Stimulated activated CD4-positive, alpha-beta T cell treated with anti-CD3 and anti-CD28 coated beads, Interleukin-1b, Interleukin-23, amount 100 ng/mL, for 1 hour (primary cell): ENCODE measurements around the gene ADGRG1.

Experiments used
- DNase-seq, 2 donors: peaks; one replicate each; pipeline ENCODE4 v3.0.0-alpha.2; 2020; ENCODE audit warnings: low read depth in 2 of 2

The ADGRG1 gene

DNA sequence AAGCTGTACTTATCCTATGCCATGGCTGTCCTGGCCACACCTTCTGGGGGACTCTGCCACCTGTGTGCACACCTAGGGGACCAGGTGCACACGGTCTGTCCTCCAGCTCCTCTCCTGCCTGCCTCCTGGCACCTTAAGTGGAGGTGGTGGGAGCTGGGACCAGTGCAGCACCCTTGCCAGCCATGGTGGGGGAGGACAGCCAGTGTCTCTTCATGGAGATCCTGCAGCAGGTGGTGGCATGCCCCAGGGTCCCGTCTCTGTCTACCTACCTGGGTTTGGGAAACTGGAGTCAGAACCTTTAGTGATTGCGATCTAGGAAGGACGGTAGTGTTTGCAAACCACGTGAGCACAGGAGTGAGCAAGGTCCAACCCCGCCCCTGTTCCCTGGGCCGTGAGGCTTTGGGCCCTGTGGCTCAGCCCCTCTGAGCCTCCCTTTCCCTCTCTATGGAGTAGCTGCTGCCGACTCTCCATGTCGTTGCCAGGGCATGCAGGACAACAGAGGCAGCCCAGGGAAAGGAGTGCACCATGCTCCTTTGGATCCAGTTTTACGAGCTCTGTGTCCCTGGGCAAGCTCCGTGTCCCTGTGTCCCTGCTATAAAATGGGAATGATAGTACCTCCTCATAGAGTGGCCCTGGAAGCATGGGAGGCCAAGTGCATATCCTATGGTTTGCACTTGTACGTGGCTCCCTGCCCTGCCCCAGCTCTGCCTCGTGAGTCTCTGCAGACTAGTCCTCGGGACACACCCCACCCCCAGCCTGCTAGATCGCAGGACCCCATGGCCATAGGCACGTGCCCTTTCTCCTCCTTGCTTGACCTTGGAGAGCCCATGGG is 7.1 kb downstream of the ADGRG1 start:
- no peak for DNase-seq

DNA sequence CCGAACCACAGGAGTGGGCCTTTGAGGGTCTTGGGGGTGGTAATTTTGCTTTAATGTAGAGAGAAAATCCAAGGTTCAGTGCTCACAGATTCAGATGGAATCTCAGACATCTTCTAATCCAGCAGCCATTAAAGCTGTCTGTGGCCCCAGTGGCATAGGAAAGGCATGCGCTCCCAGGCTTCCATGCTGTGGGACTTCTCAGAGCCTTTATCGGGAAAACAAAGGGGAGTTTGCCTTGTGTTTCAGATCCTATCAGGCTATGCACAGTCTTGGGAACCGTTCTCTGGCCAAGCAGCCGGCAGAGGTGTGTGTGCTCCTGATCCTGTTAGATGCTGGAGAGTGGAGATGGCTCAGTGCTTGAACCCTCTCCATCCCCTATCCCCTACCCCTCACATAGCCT is 7.8 kb downstream of the ADGRG1 start:
- no peak for DNase-seq

DNA sequence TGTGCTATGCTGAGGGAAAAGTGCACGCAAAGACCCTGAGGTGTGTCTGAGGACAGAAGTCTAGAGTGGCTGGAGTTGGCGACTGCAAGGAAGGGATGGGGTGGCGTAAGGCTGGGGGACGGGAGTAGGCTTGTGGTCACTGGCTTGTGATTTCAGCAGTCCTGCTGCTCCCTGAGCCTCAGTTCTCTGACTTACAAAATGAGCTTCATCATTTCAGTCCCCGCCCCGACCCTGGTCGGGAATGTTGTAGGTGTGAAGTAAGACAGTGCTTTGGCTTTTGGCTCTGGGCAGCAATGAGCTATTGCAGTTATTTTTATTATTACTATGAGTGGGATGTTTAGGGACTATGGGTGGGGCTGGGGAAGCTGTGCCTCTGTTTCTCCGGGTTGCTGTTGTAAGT is 8.6 kb downstream of the ADGRG1 start:
- no peak for DNase-seq

DNA sequence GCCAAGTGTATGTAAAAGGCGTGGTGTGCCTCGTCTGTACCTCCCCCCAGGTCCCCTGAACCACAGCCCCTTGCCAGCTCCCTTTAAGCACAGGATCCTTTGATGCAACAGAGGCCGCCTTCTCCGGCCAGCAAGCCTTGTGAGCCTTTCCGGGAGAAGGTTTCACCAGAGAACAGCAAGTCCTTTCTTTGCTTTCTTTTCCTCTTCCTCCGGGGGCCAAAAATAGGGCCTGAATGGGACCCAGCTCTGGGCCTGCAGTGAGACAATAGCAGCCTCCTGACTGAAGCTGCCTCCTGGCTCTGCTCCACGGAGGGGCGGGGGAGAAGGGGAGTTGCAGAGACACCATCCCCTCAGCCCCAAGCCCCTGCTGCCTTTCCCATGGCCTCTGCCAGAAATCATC is 9.0 kb downstream of the ADGRG1 start:
- DNase-seq = no peak

DNA sequence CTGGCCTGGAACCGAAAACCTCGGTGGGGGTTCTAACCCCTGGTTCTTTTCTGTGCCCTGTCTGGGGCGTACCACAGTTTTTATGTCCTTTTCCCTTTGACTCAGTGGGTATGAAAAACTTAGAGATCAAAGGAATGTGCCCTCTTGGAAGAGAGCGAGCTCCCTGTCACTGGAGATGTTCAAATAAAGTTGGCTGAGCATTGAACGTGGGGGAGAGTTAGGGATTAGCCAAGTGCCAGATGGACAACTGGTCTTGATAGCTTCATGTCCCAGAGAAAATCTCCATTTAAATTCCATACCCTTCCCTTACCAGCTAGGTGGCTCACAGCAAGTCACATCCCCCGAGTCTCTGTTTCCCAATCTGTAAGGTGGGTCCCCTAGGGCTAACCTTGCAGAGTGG is 9.5 kb downstream of the ADGRG1 start:
- no peak for DNase-seq

DNA sequence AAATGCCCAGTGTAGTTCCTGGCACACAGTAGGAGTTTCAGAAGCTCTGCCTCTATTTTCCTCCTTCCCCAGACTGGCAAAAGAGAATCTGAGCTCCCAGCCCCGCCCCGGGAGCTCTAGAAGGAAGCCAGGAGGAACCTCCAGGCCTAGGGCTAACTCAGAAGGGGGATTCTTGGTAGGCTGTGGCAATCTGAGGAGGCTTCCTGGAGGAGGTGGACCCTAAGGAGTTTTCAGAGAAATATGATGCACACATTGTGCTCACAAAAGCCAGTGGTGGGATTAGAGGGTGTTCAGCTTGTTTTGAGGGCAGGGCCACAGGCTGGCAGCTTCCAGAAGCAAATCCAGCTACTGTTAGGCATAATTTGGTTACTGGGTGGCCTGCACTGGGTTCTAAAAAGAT is 10.0 kb downstream of the ADGRG1 start:
- no peak for DNase-seq

DNA sequence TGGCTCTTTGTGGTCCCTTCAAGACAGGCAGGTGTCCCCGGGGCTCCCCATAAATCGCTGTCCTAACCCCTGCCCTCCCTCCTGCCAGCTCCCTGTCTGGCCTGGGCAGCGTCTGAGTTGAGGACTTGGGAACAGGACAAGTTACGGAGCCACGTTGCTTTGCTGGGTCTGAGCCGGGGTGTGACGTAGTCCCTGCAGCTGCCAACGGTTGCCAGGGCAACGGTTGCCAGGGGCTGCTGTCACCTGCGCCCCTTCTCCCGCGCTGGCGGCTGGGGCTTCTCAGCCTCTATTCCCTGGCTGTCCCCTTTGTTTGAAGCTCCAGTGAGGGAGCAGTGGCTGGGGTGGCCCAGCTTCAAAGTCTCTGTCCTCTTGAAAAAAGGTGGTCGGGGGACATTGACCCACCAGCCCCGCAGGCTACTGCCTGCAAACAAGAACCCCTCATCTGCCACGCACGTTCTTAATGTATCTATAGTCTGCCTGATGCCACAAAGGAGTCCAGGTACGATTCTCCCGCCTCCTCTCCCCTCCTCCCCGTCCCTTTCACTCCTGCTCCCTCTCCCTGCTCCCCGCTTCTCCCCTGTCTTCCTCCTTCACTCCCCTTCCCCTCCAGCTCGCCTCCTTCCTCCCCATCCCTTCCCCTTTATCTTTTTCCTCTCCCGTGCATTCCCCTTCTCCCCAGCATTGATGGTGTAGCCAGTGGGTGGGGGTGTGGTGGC is 10.9 kb downstream of the ADGRG1 start:
- DNase-seq = no peak

DNA sequence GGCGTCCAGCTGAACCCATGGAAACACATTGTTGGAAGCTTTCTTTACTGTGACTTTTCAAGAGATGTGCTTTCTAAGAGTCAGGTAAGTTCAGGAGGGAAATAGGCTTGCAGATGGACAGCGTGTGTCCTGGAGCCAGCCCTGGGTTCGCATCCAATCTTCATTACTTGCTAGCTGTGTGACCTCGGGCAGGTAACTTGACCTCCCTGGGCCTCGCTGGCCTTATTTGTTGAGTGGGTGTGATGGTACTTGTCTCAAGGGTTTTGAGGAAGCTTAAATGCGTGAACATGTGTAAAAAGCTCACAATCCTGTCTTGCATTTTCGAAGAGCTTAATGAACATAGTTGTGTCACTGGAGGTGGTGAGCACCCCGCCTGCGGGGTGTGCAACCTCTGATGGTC is 11.8 kb downstream of the ADGRG1 start:
- DNase-seq = no peak

DNA sequence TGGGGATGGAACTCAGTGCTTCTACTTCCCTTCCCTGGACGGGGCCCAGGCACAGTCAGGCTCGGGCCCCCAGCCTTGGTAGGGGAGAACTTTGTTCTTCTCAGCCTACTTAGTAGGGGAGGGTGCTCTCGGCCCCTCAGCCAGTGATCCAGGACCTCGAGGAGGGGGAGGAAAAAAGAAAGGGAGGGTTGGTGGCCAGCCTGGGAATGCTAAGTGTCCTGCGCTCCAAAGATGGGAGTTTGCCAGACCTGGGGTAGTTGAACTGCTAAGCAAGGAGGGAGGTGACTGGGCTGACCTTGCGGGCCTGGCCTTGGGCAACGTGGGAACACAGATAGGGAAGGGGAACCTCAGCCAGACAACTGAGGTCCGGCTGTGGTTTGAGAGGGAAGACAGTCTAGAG is 12.2 kb downstream of the ADGRG1 start:
- no peak for DNase-seq

DNA sequence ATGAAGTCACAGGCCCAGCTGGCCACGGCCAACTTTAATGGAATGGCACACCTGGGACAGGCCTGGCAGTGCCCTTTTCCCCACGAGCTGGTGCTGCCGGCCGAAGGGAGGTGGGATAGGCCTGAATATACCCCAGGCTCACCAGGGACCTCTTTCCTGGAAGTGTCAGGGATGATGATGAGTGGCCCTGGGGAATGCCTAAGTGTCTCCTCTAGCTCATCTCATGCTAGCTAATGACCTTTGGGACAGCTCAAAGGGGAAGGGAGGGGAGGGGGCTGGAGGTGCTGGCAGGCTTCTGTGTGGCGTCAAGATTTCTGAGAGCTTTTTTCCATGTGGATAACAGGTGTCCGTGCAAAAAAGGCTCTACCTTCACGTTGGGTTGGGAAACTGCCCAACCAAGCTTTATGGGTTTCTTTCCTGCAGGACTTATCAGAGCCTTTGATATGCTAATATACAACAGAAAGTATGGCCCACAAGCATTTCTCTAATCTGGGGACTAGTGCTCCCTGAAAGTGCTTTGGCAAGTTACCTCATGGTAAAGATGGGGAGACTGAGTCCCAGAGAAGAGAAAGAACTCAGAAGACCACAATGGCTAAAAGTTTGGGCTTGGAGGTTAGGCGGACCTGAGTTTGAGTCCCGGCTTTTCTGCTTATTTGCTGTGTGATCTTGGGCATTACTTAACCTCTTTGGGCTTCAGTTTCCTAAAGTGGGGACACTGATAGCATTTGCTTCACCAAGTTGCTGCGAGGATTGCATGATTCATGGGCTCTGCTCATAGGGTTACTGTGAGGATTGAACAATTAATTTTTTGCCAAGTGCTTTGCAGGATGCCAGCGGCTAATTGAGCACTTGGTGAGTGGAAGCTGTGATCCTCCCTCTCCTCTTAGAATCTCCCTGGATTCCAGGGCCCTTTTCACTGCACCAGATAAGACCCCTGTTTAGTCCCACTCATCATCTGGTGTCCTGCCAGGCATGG is 14.0 kb downstream of the ADGRG1 start:
- no peak for DNase-seq

DNA sequence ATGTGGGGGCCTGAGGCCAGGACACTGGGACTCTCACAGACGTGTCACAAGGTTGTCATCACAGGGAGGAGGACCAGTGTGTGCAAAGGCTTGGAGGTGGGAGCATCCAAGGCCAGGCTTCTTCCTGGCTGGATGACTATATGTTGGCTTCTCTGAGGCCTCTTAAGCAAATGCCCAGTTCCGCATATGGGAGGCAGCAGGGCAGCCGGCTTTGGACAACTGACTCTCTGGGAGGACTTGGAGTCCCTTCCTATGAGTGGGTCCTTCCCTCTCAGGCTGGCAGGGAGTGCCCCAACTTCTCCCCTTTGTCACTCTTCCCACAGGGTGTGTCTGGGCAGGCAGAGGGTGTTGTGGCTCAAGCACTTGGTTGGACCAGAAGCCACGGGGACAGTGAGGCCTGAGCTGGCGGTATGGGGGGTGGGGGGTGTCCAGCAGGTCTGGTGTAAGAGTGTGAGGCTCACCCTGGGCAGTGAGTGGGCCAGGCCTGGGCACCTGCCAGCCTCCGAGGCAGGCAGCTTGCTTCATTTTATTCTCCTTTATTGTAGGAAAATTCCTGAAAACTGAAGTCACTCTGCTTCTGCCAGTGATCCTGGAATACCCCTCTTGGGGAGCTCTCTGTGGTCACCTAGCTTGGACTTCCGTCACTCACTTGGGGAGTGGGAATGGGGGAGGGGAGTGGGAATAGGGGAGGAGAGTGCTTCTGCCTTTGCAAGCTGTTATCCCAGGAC is 14.9 kb downstream of the ADGRG1 start:
- DNase-seq = no peak

DNA sequence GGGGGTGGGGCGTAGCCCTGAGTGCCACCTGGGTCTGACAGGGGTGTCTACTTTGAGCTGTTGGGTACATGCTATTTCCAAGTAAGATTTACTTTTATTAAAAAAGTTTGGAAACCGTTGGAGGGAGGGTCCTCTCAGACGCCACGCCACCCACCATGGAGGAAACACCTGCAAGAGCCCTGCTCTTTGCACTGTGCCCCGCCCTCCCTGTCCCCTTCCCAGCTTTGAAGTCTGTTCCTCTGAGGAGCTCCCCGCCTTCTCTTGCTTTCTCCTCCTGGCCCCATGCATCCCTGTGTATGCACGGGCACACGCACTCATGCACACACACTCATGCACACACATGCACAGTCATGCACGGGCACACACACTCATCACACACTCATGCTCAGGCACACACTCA is 15.5 kb downstream of the ADGRG1 start:
- DNase-seq = no peak

DNA sequence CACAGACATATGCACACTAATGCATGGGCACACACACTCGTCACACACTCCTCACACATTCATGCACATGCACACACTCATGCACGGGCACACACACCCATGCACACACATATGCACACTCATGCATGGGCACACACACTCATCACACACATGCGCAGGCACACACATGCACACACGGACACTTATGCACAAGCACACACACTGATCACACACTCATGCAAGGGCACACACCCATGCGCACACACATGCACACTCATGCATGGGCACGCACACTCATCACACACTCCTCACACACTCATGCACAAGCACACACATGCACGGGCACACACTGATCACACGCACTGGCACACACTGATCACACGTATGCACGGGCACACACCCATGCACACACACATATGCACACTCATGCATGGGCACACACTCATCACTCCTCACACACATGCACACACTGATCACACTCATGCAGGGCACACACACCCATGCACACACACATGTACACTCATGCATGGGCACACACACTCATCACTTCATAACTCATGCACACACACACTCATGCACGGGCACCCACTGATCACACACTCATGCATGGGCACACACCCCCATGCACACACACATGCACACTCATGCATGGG is 16.1 kb downstream of the ADGRG1 start:
- no peak for DNase-seq

DNA sequence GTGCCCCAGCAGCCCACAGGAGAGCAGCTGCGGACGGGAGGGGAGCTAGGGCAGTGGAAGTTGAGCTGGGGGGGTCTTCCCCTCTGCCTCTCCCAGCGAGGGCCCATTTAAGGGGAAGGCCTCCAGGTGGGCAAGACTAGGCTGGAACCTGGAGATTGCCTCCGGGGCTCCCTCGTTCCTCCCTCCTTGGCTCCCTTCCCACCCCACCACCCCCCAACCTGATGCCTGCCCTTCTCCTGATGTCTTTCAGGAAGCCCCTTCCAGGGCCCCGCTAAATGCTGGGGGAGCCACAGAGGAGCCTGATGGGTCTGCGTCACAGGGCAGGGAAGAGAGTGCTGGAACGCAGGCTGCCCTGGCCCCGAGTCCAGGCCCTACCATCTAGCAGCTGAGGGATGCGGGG is 16.7 kb downstream of the ADGRG1 start:
- DNase-seq = no peak

DNA sequence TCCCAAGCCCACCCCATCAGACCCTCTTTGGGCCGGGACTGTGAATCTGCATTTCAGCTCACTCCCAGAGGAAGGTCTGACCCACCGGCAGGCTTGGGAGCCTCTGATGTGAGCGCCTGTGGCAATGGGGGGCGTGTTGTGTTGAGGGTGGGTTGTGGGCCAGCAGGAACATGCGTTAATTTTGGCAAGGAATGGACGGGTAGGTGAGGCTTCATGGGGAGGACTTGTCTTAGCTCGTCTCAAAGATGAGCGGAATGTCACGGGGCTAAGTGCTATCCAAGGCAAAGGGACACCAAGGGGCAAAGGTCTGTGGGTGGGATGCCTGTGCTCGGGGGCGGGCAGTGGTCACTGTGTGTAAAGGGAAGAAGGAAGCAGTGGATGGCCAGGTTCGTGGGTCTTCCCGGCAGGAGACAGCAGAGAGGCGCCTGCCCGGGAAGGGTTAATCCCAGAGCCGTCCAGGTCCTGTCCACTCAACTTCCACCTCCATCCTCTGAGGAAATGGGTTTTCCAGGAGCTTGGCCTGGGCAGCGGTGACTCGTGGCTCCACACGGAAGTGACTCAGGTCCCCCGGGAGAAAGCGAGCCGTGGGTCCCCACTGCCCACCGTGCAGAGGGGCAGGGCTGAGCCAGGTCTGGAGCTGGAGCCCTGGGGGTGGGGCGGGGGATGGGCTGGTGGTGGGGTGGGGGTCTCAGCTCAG is 17.4 kb downstream of the ADGRG1 start:
- DNase-seq = no peak

DNA sequence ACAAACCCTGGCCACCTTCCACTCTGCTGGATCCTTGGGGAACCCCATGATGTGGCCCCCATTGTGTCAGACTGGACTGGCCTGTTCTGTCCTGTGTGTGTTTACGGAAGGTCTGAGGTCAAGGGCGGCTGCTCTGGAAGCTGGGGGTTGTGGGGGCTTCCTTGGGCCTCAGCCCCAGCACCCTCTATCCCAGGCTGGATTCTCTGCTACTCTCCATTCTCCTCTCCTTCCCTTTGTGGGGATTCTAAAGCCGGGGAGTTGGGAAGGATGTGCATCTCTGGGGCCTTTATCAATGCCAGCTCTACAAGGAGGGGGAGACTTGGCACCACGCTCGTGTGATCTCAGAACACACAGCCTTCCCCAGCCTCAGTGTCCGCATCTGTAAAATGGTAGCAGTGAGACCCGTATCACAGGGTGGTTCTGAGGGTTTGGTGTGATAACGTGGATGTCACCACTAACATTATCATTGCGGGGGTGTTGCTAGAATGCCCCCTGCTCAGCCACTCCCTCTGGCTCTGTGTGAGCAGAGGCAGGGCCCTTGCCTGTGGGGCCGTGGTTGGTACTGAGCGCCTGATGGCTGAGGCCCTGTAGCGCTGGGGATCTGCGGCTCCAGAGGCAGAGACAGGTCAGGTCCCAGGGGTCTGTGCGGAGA is 18.1 kb downstream of the ADGRG1 start:
- no peak for DNase-seq

DNA sequence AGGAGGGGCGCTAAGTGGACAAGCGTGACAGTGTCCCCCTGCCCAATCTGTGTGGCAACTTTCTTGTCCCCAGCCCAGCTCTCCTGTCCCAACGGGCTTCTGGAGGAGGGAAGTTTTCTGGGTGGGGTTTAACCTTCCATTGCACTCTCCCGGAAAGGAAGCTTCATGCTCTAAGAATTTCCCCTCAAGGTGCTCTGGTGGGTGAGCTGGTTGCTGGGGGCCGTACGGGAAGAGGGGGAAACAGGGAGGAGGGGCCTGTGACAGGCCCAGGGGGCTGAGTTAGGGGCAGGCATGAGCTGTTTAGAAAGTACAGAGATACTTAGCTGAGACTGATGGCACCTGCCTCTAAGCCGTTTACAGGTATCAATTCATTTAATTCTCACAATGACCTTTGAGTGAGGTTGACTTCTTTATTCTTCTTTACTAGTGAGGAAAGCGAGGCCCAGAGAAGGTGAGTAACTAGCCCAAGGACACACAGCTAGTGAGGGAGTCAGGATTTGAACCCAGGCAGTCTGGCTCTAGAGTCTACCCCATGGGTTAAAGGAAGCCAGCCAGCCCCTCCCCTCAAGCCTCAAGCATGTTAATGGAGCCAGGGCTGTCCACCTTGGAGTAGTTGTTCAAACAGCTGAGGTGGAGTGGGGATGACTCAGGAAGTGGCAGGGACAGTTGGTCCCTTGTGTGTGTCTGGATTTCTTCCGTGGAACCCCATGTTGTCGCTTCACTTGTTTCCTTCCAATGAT is 18.9 kb downstream of the ADGRG1 start:
- no peak for DNase-seq

DNA sequence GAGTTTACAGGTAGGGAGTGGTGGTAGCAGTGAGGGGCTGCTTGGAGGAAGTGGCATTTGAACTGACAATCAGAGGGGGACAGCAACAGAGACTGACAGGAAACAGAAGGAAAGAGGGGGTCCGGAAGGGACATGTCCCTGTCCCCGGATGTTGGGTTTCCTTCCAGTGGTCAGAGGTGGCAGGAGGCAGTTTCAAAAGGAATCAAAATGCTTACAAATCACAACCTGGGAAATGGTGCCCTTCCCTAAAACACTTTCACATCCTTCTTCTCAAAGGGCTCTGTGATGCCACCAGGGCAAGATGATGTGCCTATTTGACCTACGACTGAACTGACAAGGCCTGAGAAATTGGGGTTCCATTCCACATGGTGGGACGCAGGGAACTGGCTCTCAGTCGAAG is 19.7 kb downstream of the ADGRG1 start:
- DNase-seq = no peak
